Measurements from ENCODE around the gene P2RY8.

The P2RY8 gene

GRCh38 chrX:1423215-1423614 lies 113.8 kb downstream of the P2RY8 start:
- H3K79me2 ChIP-seq (ENCODE audit: control insufficient read depth, low read length) = no peaks in the 10 kb centered on the region
- no peaks in the 10 kb centered on the region for H3K9me3 ChIP-seq (ENCODE audit: control insufficient read depth, insufficient read depth, low read length)
- H3K9me2 ChIP-seq (replicated peaks; ENCODE audit: control insufficient read depth, low read length) = no peaks in the 10 kb centered on the region
- no peak overlapping the region for H3K27ac ChIP-seq (ENCODE audit: low read depth, low read length)
- no peak for TF ChIP-seq EZH2phosphoT487 (IDR thresholded peaks at IDR 0.05; ENCODE audit: borderline replicate concordance, low read length)
- TF ChIP-seq CTCF (IDR thresholded peaks at IDR 0.05; ENCODE audit: low read depth, low read length, poor library complexity, severe bottlenecking) = no peak
- no peaks in the 10 kb centered on the region for H3K27me3 ChIP-seq (ENCODE audit: control insufficient read depth, low read length)
- H3K36me3 ChIP-seq (ENCODE audit: control insufficient read depth, low read length) = peaks cover 48% of the 10 kb centered on the region
- H4K20me1 ChIP-seq (ENCODE audit: control insufficient read depth, insufficient read depth, low read depth, low read length) = no peaks in the 10 kb centered on the region
- no peak overlapping the region for H3K4me3 ChIP-seq (ENCODE audit: low read length)
- no peak overlapping the region for H3K4me2 ChIP-seq (ENCODE audit: low read length)
- H3K4me1 ChIP-seq (ENCODE audit: control insufficient read depth, low read length) = no peaks in the 10 kb centered on the region
- peaks cover 8% of the 10 kb centered on the region for H3F3A ChIP-seq (ENCODE audit: control insufficient read depth, insufficient read depth)

- Histone ChIP-seq H3K9me3 (ENCODE audit: control insufficient read depth, insufficient read depth, low read length) (no peaks in the 10 kb centered on the region), H3F3A (ENCODE audit: control insufficient read depth, insufficient read depth) (peaks cover 8% of the 10 kb centered on the region), H3K4me2 (ENCODE audit: low read length) (no peak overlapping the region), H4K20me1 (ENCODE audit: control insufficient read depth, insufficient read depth, low read depth, low read length) (no peaks in the 10 kb centered on the region), H3K4me3 (ENCODE audit: low read length) (no peak overlapping the region), H3K36me3 (ENCODE audit: control insufficient read depth, low read length) (peaks cover 51% of the 10 kb centered on the region), H3K27me3 (ENCODE audit: control insufficient read depth, low read length) (no peaks in the 10 kb centered on the region), H3K4me1 (ENCODE audit: control insufficient read depth, low read length) (no peaks in the 10 kb centered on the region), H3K9me2 (replicated peaks; ENCODE audit: control insufficient read depth, low read length) (no peaks in the 10 kb centered on the region), H3K27ac (ENCODE audit: low read depth, low read length) (no peak overlapping the region), H3K79me2 (ENCODE audit: control insufficient read depth, low read length) (no peaks in the 10 kb centered on the region)
- TF ChIP-seq EZH2phosphoT487 (IDR thresholded peaks at IDR 0.05; ENCODE audit: borderline replicate concordance, low read length) (no peak), CTCF (IDR thresholded peaks at IDR 0.05; ENCODE audit: low read depth, low read length, poor library complexity, severe bottlenecking) (no peak)
These were observed 114.9 kb downstream of the P2RY8 start for GRCh38 chrX:1422135-1422465.

GRCh38 chrX:1421433-1422134 lies 115.4 kb downstream of the P2RY8 start:
- H4K20me1 ChIP-seq (ENCODE audit: control insufficient read depth, insufficient read depth, low read depth, low read length) = no peaks in the 10 kb centered on the region
- peaks cover 54% of the 10 kb centered on the region for H3K36me3 ChIP-seq (ENCODE audit: control insufficient read depth, low read length)
- H3K79me2 ChIP-seq (ENCODE audit: control insufficient read depth, low read length) = no peaks in the 10 kb centered on the region
- H3K4me2 ChIP-seq (ENCODE audit: low read length) = no peak overlapping the region
- no peaks in the 10 kb centered on the region for H3K27me3 ChIP-seq (ENCODE audit: control insufficient read depth, low read length)
- no peaks in the 10 kb centered on the region for H3K9me2 ChIP-seq (replicated peaks; ENCODE audit: control insufficient read depth, low read length)
- H3K4me1 ChIP-seq (ENCODE audit: control insufficient read depth, low read length) = no peaks in the 10 kb centered on the region
- no peak for TF ChIP-seq EZH2phosphoT487 (IDR thresholded peaks at IDR 0.05; ENCODE audit: borderline replicate concordance, low read length)
- no peak for TF ChIP-seq CTCF (IDR thresholded peaks at IDR 0.05; ENCODE audit: low read depth, low read length, poor library complexity, severe bottlenecking)
- peaks cover 8% of the 10 kb centered on the region for H3F3A ChIP-seq (ENCODE audit: control insufficient read depth, insufficient read depth)
- H3K9me3 ChIP-seq (ENCODE audit: control insufficient read depth, insufficient read depth, low read length) = no peaks in the 10 kb centered on the region
- H3K27ac ChIP-seq (ENCODE audit: low read depth, low read length) = no peak overlapping the region
- no peak overlapping the region for H3K4me3 ChIP-seq (ENCODE audit: low read length)

All from DOHH2 (cell line).